Measurements from ENCODE around the gene DNASE1L3. TPM values are rescaled to one million over a fixed set of nuclear protein-coding genes. Genes with fewer than 3 reads are reported as not detected.

The DNASE1L3 gene
- total RNA-seq, 1 donor from 2014 or later: not detected

DNA sequence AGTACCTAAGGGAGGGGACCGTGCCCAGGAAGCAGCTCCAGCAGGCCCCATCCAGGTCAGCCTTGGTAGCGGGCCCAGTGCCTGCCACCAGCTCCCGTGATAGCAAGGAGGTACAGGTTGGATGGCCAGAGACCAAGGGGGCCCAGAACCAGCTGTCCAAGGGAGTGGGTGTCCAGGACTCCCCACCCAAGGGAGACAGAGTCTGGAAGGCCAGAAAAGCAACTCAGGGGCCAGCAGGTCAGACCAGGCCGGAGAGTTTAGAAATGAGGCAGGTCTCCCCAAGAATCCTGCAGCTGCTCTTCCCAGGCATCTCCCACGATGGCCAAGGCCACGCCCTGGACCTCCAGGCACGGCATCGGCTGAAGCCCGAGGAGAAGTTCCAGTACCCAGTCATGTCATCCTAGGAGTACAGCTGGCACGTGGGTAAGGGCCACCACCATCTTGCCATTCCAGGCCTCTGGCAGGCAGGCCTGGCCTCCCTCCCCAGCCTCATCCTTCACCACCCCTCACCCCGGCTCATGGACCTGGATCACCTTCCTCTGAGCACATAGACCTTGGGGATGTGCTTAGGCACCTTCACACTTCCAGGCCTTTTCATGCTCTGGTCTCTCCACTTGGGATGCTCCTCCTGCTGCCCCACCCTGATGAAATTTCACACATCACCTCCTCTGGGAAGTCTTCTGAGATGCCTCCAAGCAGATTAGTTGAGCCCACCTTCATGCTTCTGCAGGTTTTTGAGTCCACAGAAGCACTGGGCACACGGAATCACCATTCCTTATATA lies 30.5 kb downstream of the DNASE1L3 start:
- intact Hi-C loops (cut with micrococcal nuclease): no loop called here

DNA sequence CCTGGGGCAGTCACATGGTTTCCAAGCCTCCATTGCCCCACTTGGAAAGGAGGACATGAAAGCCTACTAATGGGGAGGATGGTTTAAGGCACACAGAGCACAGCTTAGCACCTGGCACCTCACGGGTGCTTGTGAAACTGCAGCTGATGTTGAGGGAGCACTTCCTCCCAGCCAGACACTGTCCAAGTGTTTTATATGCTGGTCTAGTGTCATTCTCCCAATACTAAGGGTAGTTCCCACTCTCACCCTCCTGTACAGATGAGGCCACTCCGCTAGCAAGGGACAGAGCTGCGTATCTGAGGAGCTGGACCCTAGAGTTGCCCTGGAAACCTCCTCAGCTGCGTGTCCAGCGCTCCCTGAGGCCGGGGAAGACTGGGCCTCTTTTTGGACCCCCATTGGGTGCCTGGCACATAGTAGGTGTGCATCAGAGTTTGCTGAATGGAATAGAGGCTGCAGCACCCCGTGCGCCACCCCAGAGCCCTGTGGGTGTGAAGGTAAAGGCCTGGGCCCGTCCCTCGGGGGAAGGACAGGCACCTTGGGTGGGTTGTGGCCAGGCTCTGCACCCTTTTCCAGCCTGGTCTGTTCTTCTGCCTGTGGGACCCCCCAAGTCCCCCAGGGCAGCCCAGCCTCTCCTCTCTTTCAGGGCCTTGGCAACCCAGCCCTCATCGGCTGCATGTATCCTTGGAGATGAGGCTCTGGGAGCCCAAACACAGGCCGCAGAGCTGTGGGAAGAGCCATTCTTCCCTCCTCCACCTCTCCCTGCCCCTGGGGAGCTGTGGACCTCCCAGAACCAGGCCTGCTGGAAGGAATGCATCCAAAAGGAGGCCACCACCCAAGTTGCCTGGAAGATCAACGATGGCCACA lies 31.3 kb downstream of the DNASE1L3 start:
- intact Hi-C loops (cut with micrococcal nuclease): loop anchor here (5.0 kb wide), 1 partner anchor 217 kb away; no protein-coding TSS in a partner anchor

DNA sequence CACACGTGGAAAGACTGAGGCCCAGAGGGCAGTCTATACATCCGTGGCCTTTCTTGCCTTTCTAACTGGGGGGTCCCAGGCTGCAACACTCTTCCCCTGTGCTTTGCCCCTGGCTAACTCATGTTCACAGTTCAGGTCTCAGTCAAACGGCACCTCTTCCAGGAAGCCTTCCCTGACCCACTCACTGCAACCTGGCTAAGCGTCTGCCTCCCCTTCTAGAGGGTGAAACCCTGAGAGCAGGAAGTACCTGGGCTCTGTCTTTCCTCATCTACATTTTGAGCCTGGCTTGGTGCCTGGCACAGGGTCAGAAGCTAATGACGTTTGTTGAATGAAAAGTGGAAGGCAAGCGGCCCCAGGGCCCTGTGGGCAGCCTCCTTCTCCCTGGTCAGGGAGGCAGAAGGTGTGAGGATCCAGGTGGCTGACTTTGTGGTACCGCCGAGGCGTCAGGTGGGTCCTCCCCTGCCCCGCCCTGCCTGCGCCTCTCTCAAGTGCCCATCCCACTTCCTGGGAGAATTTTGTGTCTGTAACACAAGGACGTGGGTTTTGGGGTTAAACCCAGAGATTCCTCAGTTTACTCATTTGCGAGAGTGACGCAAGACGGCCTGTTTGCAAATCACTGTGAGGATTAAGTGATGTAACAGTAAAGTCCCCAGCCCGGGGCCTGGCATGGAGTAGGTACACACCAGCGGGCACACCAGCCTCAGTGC lies 32.1 kb downstream of the DNASE1L3 start:
- intact Hi-C loops (cut with micrococcal nuclease): loop anchor here (5.0 kb wide), 1 partner anchor 216 kb away; no protein-coding TSS in a partner anchor

DNA sequence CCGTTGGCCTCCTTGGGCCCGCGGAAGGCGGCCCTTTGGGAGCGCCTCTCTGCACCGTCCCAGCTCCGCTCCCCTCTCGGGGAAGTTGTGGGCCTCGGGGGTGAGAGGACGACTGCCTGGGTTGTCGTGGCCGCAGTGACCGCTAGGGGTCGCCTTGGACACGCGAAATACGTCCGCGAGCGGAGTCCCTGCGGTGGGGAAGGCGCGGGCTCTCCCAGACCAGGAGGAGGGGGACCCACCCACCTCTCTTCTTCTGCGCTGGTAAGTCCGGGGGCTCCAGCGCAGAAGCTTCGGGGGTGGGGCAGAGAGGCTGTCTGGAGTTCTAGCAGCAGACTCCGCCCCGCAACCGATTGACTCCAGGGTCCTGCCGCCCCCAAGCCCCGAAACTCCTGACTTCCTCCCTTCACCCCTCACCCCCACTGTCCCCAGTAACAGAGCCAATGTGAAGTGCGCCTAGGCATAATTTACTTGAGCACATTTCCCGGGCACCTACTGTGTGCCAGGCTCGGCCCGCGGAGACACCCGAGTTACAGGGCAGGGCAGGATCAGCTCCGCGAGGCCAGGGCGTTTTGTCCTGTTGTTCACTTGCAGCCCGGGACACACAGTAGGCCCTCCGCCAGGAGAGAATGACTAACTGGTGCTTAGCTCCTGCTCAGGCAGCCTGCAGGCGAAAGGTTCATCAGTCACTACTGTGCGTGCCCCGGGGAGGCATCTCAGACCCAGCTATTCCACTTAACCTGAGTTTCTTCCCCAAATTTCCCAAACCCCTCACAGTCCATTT lies 32.8 kb downstream of the DNASE1L3 start:
- intact Hi-C loops (cut with micrococcal nuclease): loop anchor here (1.0 to 5.0 kb wide), 2 partner anchors 170 to 216 kb away; partner anchors contain the start of gene FLNB

DNA sequence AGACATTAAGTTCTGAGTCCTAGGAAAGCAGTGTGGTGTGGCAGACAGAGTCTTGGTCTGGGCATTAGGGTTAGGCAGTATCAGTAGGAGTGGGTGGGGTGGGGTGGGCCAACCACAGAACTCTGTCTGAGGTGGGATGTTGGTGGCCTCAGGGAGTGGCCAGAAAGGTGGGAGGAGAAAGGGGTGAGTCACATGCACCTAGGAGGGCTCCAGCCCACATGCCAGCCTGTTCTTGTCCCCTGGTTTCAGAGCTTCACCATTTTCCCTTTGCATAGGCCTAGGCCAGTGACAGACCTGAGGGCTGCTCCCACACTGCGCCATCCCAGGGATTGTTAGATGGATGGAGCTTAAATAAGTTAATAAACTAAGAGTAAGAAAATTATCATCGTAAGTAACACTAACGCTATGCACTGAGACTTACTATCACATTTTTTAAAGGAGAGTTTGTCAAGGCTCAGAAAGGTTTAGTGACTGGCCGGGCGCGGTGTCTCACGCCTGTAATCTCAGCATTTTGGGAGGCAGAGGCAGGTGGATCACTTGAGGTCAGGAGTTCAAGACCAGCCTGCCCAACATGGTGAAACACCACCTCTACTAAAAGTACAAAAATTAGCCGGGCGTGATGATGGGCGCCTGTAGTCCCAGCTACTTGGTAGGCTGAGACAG lies 33.8 kb downstream of the DNASE1L3 start:
- intact Hi-C loops (cut with micrococcal nuclease): loop anchor here (1.0 to 5.0 kb wide), 2 partner anchors 169 to 215 kb away; partner anchors contain the start of gene FLNB

DNA sequence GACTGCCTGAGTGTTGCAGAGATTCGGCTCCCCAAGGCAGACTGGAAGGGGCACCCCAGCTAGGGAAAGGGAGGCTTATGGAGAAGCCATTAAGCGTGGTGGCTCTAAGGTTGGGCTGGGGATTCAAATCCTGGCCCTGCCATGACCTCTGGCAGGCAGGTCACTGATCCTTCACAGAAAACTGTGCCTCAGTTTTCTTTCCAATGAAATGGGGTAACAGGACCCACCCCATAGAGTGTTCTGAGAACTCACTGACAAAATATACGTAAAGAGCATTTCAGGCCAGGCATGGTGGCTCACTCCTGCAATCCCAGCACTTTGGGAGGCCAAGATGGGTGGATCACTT lies 34.6 kb downstream of the DNASE1L3 start:
- intact Hi-C loops (cut with micrococcal nuclease): loop anchor here (5.0 kb wide), 1 partner anchor 214 kb away; no protein-coding TSS in a partner anchor

DNA sequence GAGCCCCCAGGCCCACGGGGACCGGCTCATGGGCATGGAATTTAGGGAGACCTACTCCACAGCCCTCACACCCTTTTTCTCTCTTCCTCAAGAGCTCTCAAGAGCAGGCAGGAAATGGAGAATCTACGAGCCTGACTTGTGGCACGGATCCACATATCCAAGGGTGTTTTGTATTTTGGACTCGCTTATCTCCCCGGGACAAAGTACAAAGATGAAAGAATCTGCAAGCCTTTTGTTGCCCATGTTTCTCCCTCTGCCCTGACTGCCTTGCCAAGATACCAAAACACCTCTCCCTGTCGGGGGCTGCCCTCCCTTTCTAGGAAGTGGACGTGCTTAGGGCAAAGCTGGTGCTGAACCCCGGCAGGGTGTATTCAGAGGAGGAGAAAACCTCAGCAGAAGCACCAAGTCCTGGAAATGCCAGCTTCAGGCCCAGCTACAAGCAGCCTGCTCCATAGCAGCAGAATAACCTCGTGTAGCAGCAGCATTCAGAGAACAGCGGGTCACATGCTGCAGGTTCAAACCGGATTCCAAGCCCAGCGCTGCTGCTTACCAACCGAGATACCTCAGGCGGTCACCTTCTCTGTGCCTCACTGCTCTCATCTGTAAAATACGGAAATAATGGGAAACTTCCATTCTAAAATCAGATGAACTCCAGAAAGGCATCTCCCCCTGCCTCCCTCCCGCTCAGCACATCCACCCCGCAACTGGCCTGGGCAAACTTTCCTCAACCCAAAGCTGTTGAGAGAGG lies 35.2 kb downstream of the DNASE1L3 start:
- intact Hi-C loops (cut with micrococcal nuclease): loop anchor here (5.0 kb wide), 1 partner anchor 213 kb away; no protein-coding TSS in a partner anchor

DNA sequence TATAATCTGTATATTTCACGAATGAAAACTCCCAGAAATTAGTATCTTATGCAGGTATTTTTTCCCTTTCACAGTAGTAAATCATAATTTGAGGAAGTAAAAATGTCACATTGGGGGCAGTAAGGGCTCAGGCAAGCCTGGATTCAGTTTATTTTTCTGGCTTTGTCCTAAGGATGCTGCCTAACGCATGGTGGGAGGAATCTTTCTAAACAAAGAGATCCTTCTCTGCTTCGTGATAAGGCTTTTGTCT lies 35.7 kb downstream of the DNASE1L3 start:
- intact Hi-C loops (cut with micrococcal nuclease): loop anchor here (5.0 kb wide), 1 partner anchor 213 kb away; no protein-coding TSS in a partner anchor

DNA sequence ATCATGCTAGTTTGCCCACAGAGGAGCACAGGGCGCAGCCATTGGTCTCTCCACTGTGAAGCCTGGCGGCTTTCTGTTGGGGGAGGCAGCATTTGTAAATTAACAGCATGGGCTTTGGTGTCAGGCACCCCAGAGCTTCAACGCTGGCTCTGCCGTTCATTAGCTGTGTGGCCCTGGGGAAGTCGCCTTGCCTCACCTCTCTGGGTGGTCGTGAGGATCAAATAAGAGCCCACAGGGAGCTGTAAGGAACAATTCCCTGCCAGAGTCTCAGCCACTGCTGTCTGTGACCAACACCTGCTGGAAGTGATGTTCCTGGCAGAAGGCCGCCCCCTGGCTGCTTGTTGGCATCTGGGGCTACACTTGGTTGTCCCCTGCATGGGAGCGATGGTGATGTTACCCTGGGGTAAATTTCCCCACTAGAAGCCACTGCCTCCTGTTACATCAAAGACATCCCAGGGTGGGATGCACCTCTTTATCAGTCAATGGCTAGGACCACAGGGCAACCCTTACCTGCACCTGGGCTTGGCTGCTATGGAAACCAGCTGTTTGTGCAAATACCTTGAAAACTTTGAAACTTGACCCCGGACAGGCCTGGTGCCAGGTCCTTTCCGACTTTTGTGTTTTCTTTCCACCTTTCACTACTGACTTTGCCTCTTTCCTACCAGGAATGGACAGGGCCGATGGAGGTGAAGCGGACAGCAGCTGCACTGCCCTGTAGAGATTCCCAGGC lies 36.9 kb downstream of the DNASE1L3 start:
- intact Hi-C loops (cut with micrococcal nuclease): no loop called here

DNA sequence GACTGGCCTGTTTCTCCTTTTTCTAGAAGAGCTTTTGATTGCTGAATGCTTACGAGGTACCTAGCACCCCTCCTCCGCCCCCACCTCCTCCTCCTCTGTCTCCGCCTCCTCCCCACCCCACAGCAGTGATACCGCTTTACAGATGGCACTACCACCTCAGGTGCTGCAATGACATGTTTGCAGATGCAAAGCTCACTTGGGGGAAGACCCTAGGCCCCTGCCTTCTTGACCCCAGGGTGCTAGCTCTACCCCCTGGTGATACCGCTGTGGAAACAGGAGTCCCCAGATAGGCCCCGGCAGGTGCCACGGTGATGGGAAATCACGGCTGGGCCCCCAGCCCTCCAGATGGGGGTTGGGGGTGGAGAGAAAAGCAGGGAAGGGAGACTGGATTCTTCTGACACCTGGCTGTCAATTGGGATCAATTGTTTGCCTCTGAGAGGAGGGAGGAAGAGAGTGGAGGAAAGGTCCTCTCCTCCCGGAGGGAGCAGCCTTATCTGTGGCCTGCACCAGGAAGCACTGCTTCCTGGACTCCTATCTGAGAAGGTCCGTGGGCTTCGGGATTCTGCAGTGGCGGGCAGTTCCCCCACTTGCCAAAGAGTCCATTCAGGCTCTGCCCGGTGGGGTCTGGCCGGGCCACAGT lies 37.6 kb downstream of the DNASE1L3 start:
- intact Hi-C loops (cut with micrococcal nuclease): no loop called here

DNA sequence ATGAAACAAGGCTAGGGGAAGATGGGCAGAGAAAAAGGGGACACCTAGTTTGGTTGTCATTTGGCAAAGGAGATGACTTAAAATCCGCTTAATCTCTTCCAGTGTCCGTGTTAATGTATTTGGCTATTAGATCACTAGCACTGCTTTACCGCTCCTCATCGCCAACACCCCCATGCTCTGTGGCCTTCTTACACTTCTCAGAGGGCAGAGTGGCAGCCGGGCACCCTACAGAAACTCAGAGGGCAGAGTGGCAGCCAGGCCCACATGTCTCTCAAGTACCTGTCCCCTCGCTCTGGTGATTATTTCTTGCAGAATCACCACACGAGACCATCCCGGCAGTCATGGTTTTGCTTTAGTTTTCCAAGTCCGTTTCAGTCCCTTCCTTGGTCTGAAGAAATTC lies 39.6 kb downstream of the DNASE1L3 start:
- intact Hi-C loops (cut with micrococcal nuclease): no loop called here

DNA sequence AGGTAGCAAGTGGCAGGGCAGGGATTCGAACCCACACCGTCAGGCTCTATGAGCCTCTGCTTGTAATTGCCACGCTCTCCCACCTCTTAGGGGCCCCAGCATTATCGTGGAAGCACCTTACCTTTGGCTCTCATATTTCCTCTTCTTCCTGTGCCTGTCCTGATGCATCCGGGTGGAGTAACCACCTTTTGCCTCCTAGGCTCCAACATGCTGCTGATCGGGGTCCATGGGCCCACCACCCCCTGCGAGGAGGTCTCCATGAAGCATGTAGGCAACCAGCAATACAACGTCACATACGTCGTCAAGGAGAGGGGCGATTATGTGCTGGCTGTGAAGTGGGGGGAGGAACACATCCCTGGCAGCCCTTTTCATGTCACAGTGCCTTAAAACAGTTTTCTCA lies 40.4 kb downstream of the DNASE1L3 start:
- intact Hi-C loops (cut with micrococcal nuclease): no loop called here

DNA sequence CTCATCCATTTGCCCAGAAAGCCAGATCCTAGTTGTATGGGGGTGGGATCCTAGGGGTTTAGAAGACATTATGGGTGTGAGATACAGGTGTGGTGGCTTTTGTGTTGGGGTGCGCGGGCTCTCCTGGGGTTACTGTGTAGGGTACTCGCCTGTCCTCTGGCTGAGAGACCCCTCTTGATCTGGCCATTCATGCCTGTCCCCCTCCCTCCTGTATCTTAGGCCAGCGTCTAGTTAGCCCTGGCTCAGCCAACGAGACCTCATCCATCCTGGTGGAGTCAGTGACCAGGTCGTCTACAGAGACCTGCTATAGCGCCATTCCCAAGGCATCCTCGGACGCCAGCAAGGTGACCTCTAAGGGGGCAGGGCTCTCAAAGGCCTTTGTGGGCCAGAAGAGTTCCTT lies 41.4 kb downstream of the DNASE1L3 start:
- intact Hi-C loops (cut with micrococcal nuclease): no loop called here

DNA sequence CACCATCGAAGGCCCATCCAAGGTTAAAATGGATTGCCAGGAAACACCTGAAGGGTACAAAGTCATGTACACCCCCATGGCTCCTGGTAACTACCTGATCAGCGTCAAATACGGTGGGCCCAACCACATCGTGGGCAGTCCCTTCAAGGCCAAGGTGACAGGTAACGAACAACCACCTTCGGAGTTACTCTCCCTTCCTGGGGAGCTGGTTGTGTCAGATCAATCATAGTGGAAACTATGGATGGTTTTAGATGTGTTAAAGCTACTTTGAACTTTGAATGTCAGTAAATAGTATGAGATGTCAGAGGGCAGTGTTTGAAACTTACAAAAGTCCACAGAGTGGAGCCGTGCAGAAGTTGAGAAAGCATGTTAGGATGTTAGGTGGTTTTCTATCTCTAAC lies 42.3 kb downstream of the DNASE1L3 start:
- intact Hi-C loops (cut with micrococcal nuclease): no loop called here

DNA sequence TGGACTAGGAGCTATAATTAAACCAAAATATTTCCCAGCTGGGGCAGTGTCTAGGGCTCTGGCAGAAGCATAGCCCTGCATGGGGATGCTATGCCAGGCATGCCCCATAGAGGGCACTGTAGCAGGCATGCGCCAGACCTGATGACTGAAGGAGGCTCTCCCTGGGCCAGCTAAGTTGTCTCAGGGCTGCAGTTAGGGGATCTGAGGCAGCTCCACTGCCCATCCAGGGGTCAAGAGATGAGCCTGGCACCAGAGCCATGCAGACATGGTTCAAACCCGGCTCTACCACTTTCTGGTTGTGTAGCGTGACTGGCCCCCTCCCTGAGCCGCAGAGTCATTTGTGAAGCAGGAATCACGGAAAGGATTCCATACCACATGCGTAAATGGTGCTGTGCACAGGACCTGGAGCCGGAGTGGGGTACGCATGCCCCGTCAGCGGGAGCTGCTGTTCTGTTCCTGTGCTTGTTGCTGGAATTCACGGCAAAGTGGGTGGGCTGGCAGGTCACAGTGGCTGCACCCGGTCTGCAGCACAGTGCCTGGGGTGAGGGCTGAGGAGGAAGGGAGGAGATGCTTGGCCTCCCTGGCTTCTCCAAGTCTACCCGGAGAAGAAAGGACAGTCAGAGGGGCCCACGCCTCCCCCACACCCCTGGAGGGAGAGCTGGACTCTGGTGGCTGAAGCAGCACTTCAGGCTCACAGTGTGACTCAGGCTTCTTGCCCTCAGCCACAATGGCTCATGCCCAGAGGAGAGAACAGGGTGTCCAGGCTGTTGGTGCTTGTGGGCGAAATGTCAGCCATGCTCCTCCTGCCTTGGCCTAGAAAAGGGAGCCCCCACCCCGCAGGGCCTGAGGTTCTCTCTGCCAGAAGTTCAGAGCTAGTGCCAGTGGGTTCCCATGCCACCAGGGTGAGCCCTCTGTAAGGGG lies 43.1 kb downstream of the DNASE1L3 start:
- intact Hi-C loops (cut with micrococcal nuclease): loop anchor here (2.0 kb wide), 1 partner anchor 159 kb away; the partner anchor contains the start of gene FLNB

DNA sequence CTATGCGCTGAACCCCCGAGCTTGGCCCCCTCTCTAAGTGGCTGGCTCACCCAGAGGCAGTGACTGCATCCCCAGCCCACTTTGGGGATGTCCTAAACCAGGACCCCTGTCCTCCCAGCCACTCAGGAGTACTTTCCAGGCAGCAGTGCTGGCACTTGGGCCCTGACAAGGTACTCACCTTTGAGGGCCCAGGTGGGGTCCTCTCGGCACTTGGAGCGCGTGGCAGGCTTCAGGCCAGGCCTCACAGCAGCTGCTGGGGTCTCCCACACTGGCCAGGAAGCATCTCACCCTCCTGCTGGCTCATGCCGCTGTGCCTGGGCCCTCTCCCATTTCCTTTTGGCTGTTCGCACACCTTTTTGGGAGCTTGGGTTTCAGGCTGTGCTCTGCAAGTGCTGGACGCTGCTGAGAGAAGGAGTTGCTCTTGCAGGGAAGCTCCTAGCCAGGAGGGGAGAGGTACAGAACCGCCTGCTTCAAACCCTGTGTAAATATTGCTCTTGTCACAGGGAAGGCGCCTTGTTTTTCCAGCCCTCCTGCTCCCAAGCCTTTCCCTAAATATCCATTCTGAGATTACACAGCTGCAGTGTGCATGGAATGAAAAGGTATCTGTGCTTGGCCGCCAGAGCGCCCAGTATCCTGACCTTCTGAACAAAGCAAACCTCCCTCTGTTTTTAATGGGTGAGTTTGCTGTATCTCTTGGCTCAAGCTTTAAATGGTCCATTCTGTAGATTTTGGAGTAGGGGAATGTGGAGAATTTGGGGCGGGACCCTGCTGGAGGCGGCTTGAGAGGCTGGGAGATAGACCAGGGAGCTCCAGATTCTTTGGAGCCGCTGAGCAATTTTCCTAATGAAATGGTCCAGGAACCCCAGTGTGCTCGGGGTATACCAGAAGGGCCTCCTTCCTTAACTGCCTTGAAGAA lies 45.6 kb downstream of the DNASE1L3 start:
- intact Hi-C loops (cut with micrococcal nuclease): no loop called here

All from T-helper 2 cell treated with Interferon-gamma antibody and Interleukin-4, amounts not matched to agents 100 ng/mL and 5 ng/mL, for 36 hours (primary cell).